ENCODE data around the gene UBE2S. TPM values are rescaled to one million over a fixed set of nuclear protein-coding genes. Genes with fewer than 3 reads are reported as not detected.

UBE2S gene
- polyA plus RNA-seq, 1 donor (not counting 4 experiments of a cell fraction or from before 2014, with no cell fraction given): 31.8 TPM

DNA sequence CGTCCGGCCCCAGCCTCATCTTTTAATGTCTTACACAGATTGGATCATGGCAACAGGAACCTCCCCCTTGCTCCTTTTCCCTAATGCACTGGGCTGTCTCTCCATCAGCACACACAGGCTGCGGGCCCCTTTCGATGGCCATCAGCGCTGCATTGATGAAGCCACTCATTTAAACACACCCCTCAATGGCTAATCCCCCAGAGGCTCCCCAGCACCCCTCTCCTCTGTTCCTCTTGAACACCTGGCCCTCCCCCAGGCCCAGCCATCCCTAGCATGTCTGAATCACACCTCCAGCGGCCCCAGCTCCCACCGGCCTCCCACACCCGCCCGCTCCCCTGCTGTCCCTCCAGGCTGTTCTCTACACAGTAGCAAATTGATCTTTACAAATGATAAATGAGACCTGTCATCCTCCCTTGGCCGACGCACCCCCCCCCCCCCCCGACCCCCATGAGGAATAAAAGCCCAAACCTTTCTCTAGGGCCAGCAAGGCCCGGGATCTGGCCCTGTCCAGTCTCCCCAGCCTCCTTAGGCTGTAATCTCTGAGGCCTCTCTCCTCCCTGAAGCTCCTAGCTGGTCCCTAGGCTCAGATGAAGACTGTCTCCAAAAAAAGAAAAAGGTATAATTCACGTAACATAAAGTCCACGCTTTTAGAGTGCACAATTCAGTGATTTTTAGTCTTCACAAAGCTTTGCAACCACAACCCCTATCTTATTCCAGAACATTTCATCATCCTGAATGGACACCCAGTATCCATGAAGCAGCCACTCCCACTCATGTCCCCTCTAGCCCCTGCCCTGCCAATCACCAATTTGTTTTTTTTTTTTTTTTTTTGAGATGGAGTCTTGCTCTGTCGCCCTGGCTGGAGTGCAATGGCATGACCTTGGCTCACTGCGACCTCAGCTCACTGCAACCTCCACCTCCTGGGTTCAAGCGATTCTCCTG is 14.5 kb downstream of the UBE2S start:
- peaks cover 25% of the 10 kb centered on the region for H4K20me1 ChIP-seq (ENCODE audit: control insufficient read depth, extremely low read depth, insufficient read depth, low read length)
- FAIRE-seq (no peak), DNase-seq (ENCODE audit: low read depth, low spot score) (no peak)
- H3K9me3 ChIP-seq (ENCODE audit: control insufficient read depth, low read depth, low read length): no peaks in the 10 kb centered on the region
- peaks cover 6% of the 10 kb centered on the region for H3K9me1 ChIP-seq (ENCODE audit: control insufficient read depth, extremely low read depth, insufficient read depth, low read length)
- dilution Hi-C loops (cut with MboI; ENCODE audit: extremely low pct_ligation_motif_present, low sequenced_read_pairs): no loop called here
- TF ChIP-seq, protein P1, sequence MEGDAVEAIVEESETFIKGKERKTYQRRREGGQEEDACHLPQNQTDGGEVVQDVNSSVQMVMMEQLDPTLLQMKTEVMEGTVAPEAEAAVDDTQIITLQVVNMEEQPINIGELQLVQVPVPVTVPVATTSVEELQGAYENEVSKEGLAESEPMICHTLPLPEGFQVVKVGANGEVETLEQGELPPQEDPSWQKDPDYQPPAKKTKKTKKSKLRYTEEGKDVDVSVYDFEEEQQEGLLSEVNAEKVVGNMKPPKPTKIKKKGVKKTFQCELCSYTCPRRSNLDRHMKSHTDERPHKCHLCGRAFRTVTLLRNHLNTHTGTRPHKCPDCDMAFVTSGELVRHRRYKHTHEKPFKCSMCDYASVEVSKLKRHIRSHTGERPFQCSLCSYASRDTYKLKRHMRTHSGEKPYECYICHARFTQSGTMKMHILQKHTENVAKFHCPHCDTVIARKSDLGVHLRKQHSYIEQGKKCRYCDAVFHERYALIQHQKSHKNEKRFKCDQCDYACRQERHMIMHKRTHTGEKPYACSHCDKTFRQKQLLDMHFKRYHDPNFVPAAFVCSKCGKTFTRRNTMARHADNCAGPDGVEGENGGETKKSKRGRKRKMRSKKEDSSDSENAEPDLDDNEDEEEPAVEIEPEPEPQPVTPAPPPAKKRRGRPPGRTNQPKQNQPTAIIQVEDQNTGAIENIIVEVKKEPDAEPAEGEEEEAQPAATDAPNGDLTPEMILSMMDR (optimal IDR thresholded peaks at IDR 0.05 in 1 of 3, IDR thresholded peaks at IDR 0.05 in 1 of 3, conservative IDR thresholded peaks at IDR 0.05 in 1 of 3; ENCODE audit: extremely low read depth in 1 of 3, insufficient read depth in 2 of 3, low read length in 3 of 3): no peak
- no peak for TF ChIP-seq EZH2 (IDR thresholded peaks at IDR 0.05; ENCODE audit: low read length)
- no peak overlapping the region for H3K4me3 ChIP-seq (ENCODE audit: control insufficient read depth in 2 of 3, extremely low read depth in 1 of 3, insufficient read depth in 2 of 3, low read depth in 1 of 3, low read length in 3 of 3)
- H2AFZ ChIP-seq (ENCODE audit: control insufficient read depth, low read length): no peak overlapping the region
- no peak overlapping the region for H3K27ac ChIP-seq (ENCODE audit: control insufficient read depth, insufficient read depth, low read length)
- H3K9ac ChIP-seq (ENCODE audit: control insufficient read depth, extremely low read depth, insufficient read depth, low read length): no peak overlapping the region
- peaks cover 10% of the 10 kb centered on the region for H3K4me1 ChIP-seq (ENCODE audit: control insufficient read depth, extremely low read depth, insufficient read depth, low read length)
- peaks cover 19% of the 10 kb centered on the region for H3K79me2 ChIP-seq (ENCODE audit: control insufficient read depth, insufficient read depth, low read length)
- no peak overlapping the region for H3K4me2 ChIP-seq (ENCODE audit: control insufficient read depth, extremely low read depth, insufficient read depth, low read depth, low read length)
- peaks cover 12 to 24% of the 10 kb centered on the region in 2 experiments for H3K36me3 ChIP-seq (ENCODE audit: control insufficient read depth in 2 of 2, extremely low read depth in 1 of 2, insufficient read depth in 2 of 2, low read length in 2 of 2)
- H3K27me3 ChIP-seq (ENCODE audit: control insufficient read depth, extremely low read depth, insufficient read depth, low read length): no peaks in the 10 kb centered on the region

DNA sequence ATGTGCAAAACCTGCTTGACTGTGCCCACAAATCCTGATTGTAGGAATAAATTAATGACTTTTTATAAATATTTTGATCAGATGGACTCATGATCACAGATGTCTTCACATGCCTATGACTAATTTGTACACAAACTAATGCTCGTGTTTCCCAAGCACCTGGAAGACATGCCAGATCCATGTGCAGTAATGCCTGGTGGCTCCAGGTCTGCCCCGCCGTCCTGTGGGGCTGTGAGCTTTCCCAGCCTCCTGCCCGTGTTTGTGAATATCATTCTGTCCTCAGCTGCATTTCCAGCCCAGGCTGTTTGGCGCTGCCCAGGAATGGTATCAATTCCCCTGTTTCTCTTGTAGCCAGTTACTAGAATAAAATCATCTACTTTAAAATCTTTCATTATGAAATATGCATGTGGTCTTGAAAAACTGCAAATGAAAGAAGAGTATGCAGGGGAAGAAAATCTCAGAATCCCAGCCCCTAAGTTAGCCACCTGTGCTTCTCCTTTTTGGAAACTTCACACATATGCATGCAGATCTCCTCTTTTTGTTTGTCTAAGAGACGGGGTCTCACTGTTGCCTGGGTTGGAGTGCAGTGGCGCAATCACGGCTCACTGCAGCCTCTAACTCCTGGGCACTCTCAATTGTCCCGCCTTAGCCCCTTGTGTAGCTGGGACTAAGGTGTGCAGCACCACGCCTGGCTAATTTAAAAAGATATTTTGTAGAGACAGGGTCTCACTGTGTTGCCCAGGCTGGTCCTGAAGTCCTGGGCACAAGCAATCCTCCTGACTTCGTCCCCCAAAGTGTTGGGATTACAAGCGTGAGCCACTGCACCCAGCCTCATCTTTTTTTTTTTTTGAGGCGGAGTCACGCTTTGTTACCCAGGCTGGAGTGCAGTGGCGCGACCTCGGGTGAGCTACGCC is 15.6 kb downstream of the UBE2S start:
- H3K4me3 ChIP-seq (ENCODE audit: control insufficient read depth in 2 of 3, extremely low read depth in 1 of 3, insufficient read depth in 2 of 3, low read depth in 1 of 3, low read length in 3 of 3): no peak overlapping the region
- DNase-seq (ENCODE audit: low read depth, low spot score) (no peak), FAIRE-seq (no peak)
- H3K9me3 ChIP-seq (ENCODE audit: control insufficient read depth, low read depth, low read length): no peaks in the 10 kb centered on the region
- no peaks in the 10 kb centered on the region for H3K27me3 ChIP-seq (ENCODE audit: control insufficient read depth, extremely low read depth, insufficient read depth, low read length)
- H3K4me1 ChIP-seq (ENCODE audit: control insufficient read depth, extremely low read depth, insufficient read depth, low read length): peaks cover 21% of the 10 kb centered on the region
- no peak overlapping the region for H3K9ac ChIP-seq (ENCODE audit: control insufficient read depth, extremely low read depth, insufficient read depth, low read length)
- peaks cover 31% of the 10 kb centered on the region for H3K79me2 ChIP-seq (ENCODE audit: control insufficient read depth, insufficient read depth, low read length)
- no peak overlapping the region for H3K27ac ChIP-seq (ENCODE audit: control insufficient read depth, insufficient read depth, low read length)
- H4K20me1 ChIP-seq (ENCODE audit: control insufficient read depth, extremely low read depth, insufficient read depth, low read length): peaks cover 36% of the 10 kb centered on the region
- peaks cover 12% of the 10 kb centered on the region for H3K9me1 ChIP-seq (ENCODE audit: control insufficient read depth, extremely low read depth, insufficient read depth, low read length)
- H3K36me3 ChIP-seq (ENCODE audit: control insufficient read depth in 2 of 2, extremely low read depth in 1 of 2, insufficient read depth in 2 of 2, low read length in 2 of 2): peaks cover 23 to 32% of the 10 kb centered on the region in 2 experiments
- no peak overlapping the region for H2AFZ ChIP-seq (ENCODE audit: control insufficient read depth, low read length)
- TF ChIP-seq, protein P1 (optimal IDR thresholded peaks at IDR 0.05 in 1 of 3, IDR thresholded peaks at IDR 0.05 in 1 of 3, conservative IDR thresholded peaks at IDR 0.05 in 1 of 3; ENCODE audit: extremely low read depth in 1 of 3, insufficient read depth in 2 of 3, low read length in 3 of 3): no peak
- no peak for TF ChIP-seq EZH2 (IDR thresholded peaks at IDR 0.05; ENCODE audit: low read length)
- H3K4me2 ChIP-seq (ENCODE audit: control insufficient read depth, extremely low read depth, insufficient read depth, low read depth, low read length): no peak overlapping the region
- dilution Hi-C loops (cut with MboI; ENCODE audit: extremely low pct_ligation_motif_present, low sequenced_read_pairs): no loop called here

All from keratinocyte (primary cell).